Esophagus squamous epithelium (tissue), 5 donors: Measurements from ENCODE around the gene ASPM. TPM values are rescaled to one million over a fixed set of nuclear protein-coding genes. Genes with fewer than 3 reads are reported as not detected.

Experiments used
- DNase-seq: peaks from one replicate; lab custom pipeline; 2025; lab: John Stamatoyannopoulos, UW
- H3K27ac ChIP-seq, 4 donors: fragments of 200-600 bp; sonication (generic); one replicate each; pipeline ENCODE4 v1.5.1; 2016 to 2019; ENCODE audit warnings: mild to moderate bottlenecking in 1 of 4
- H3K27me3 ChIP-seq, 4 donors: fragments of 200-600 bp; sonication (generic); 1 replicate in 3 of 4; 2 replicates in 1 of 4; pipeline versions ENCODE4 v1.5.1 to v1.6.0; 2017 to 2021; ENCODE audit warnings: antibody characterized with exemption in 1 of 4
- H3K36me3 ChIP-seq, 3 donors: fragments of 200-600 bp; sonication (generic); one replicate each; pipeline ENCODE4 v1.5.1; 2016 to 2019
- H3K4me1 ChIP-seq, 3 donors: fragments of 200-600 bp; sonication (generic); one replicate each; pipeline ENCODE4 v1.5.1; 2017 to 2019
- H3K4me3 ChIP-seq, 4 donors: fragments of 200-600 bp; sonication (generic); 1 replicate in 3 of 4; 2 replicates in 1 of 4; pipeline ENCODE4 v1.5.1; 2016 to 2019; ENCODE audit warnings: mild to moderate bottlenecking in 2 of 4, moderate library complexity in 1 of 4
- H3K9me3 ChIP-seq, 3 donors: fragments of 200-600 bp; sonication (generic); one replicate each; pipeline ENCODE4 v1.5.1; 2016 to 2019
- POLR2A ChIP-seq, 4 donors: fragments of 450-650 bp; IDR thresholded peaks; one replicate each; pipeline ENCODE4 v1.6.1; 2017; ENCODE audit warnings: antibody characterized with exemption in 4 of 4, mild to moderate bottlenecking in 4 of 4, moderate library complexity in 3 of 4
- WGBS, 2 donors: methylation state at CpG; one replicate each; pipeline ENCODE4 v1.1.5; 2018; 5-methylcytosine and 5-hydroxymethylcytosine counted together
- intact Hi-C: fragments of 100-400 bp; cut with DNase I; formaldehyde crosslinking; loops from one replicate; pipeline ENCODE4 v1.15.0; 2022
- total RNA-seq, 4 donors: library from RNA; depleted of rRNA; stranded (reverse); fragments of >200 nt; gene quantifications; one replicate each; pipeline ENCODE4 v1.1.0, GENCODE V29; 2016
- TF ChIP-seq, protein P1 (sequence below), 6 experiments: fragments of 450-650 bp in 4 of 6; fragments of 200-600 bp in 2 of 6; sonication (generic) in 2 of 6; IDR thresholded peaks; one replicate each; pipeline ENCODE4 v1.5.1; 2016 to 2019; ENCODE audit warnings: antibody characterized with exemption in 6 of 6, mild to moderate bottlenecking in 4 of 6, moderate library complexity in 4 of 6
- donor health status: DM: yes; HTN: yes; CAD: no.

Gene ASPM
- total RNA-seq, 4 donors from 2014 or later: 6.0 to 21.8 (median 13.9) TPM

GRCh38 chr1:197173571-197174507, 27.4 kb upstream of the ASPM start:
- intact Hi-C loops: no loop called here
- H3K4me3 ChIP-seq: no peak overlapping the region
- TF ChIP-seq, protein P1, sequence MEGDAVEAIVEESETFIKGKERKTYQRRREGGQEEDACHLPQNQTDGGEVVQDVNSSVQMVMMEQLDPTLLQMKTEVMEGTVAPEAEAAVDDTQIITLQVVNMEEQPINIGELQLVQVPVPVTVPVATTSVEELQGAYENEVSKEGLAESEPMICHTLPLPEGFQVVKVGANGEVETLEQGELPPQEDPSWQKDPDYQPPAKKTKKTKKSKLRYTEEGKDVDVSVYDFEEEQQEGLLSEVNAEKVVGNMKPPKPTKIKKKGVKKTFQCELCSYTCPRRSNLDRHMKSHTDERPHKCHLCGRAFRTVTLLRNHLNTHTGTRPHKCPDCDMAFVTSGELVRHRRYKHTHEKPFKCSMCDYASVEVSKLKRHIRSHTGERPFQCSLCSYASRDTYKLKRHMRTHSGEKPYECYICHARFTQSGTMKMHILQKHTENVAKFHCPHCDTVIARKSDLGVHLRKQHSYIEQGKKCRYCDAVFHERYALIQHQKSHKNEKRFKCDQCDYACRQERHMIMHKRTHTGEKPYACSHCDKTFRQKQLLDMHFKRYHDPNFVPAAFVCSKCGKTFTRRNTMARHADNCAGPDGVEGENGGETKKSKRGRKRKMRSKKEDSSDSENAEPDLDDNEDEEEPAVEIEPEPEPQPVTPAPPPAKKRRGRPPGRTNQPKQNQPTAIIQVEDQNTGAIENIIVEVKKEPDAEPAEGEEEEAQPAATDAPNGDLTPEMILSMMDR (IDR thresholded peaks at IDR 0.05): no peak
- no peak for TF ChIP-seq POLR2A (IDR thresholded peaks at IDR 0.05)
- DNase-seq: no peak
- WGBS, 2 donors: 68 to 72% methylated on average over 5 of the region's 5 CpGs
- peaks cover 0 to 91% (median 0%) of the 10 kb centered on the region in 3 donors for H3K36me3 ChIP-seq
- no peaks in the 10 kb centered on the region for H3K9me3 ChIP-seq
- no peaks in the 10 kb centered on the region for H3K4me1 ChIP-seq
- no peaks in the 10 kb centered on the region for H3K27me3 ChIP-seq
- H3K27ac ChIP-seq: no peak overlapping the region

- intact Hi-C loops: no loop called here
- 25 to 26% methylated on average over 2 of the region's 2 CpGs for WGBS, 2 donors
- H3K9me3 ChIP-seq: no peaks in the 10 kb centered on the region
- no peak for TF ChIP-seq POLR2A (IDR thresholded peaks at IDR 0.05)
- TF ChIP-seq, protein P1 (IDR thresholded peaks at IDR 0.05): no peak
- H3K4me3 ChIP-seq: no peak overlapping the region
- no peak for DNase-seq
- no peaks in the 10 kb centered on the region for H3K4me1 ChIP-seq
- H3K27ac ChIP-seq: no peak overlapping the region
- H3K36me3 ChIP-seq: peaks cover 0 to 82% (median 0%) of the 10 kb centered on the region in 3 donors
- no peaks in the 10 kb centered on the region for H3K27me3 ChIP-seq
Observed at GRCh38 chr1:197171531-197171930, 25.1 kb upstream of the ASPM start.

GRCh38 chr1:197170538-197170937, 24.1 kb upstream of the ASPM start:
- Histone ChIP-seq H3K27me3 (no peaks in the 10 kb centered on the region), H3K27ac (no peak overlapping the region), H3K4me3 (no peak overlapping the region), H3K36me3 (peaks cover 0 to 81% (median 0%) of the 10 kb centered on the region in 3 donors), H3K9me3 (no peaks in the 10 kb centered on the region), H3K4me1 (no peaks in the 10 kb centered on the region)
- DNase-seq: no peak
- no peak for TF ChIP-seq POLR2A (IDR thresholded peaks at IDR 0.05)
- TF ChIP-seq, protein P1 (IDR thresholded peaks at IDR 0.05): no peak
- intact Hi-C loops: no loop called here

- H3K4me3 ChIP-seq: no peak overlapping the region
- no peaks in the 10 kb centered on the region for H3K27me3 ChIP-seq
- H3K4me1 ChIP-seq: no peaks in the 10 kb centered on the region
- peaks cover 0 to 38% (median 4%) of the 10 kb centered on the region in 3 donors for H3K36me3 ChIP-seq
- no peak overlapping the region for H3K27ac ChIP-seq
- no peak for TF ChIP-seq POLR2A (IDR thresholded peaks at IDR 0.05)
- TF ChIP-seq, protein P1 (IDR thresholded peaks at IDR 0.05): no peak
- H3K9me3 ChIP-seq: no peaks in the 10 kb centered on the region
- intact Hi-C loops: no loop called here
- 94% methylated on average over 7 of the region's 7 CpGs for WGBS, 2 donors
- no peak for DNase-seq
Observed at GRCh38 chr1:197159461-197159860, 13.0 kb upstream of the ASPM start.

DNA sequence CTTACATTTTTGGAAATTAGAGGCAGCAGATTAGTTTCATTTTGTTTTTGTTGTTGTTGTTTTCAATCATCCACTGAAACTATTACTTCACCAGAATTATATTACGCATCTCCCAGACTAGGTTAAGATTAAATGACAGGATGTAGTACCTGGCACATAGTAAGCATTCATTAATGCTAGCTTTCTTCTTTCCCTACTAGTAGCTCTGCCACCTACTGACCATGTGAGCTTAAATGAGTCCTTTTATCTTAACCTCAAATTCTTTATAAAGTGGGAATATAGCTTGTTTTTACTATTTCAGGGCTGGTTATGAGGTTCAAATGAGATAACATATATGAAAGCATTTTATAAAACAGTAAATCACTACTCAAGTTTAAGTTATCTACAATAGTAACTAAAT, 10.2 kb upstream of the ASPM start:
- no peaks in the 10 kb centered on the region for H3K9me3 ChIP-seq
- no peaks in the 10 kb centered on the region for H3K4me1 ChIP-seq
- H3K36me3 ChIP-seq: peaks cover 0 to 29% (median 4%) of the 10 kb centered on the region in 3 donors
- no peak overlapping the region for H3K27ac ChIP-seq
- no peak for TF ChIP-seq POLR2A (IDR thresholded peaks at IDR 0.05)
- TF ChIP-seq, protein P1 (IDR thresholded peaks at IDR 0.05): no peak
- 100% methylated on average over 1 of the region's 1 CpG for WGBS, 2 donors
- H3K27me3 ChIP-seq: no peaks in the 10 kb centered on the region
- DNase-seq: no peak
- intact Hi-C loops: no loop called here
- H3K4me3 ChIP-seq: no peak overlapping the region
